Measurements from ENCODE around the gene MLLT3.
"Not testable (repeated sequence)": the region's sequence is repeated elsewhere in the genome, so short reads cannot be mapped to it uniquely, and the experiment has no call there.

The MLLT3 gene

GRCh38 chr9:20593537-20593936 lies 28.8 kb downstream of the MLLT3 start:
- no peak for DNase-seq

- no peak for DNase-seq
Measured at GRCh38 chr9:20593105-20593504, 29.2 kb downstream of the MLLT3 start.

GRCh38 chr9:20592673-20593072 lies 29.6 kb downstream of the MLLT3 start:
- DNase-seq, result no peak

GRCh38 chr9:20591223-20591622 lies 31.1 kb downstream of the MLLT3 start:
- no peak for DNase-seq

GRCh38 chr9:20584968-20585643 lies 37.2 kb downstream of the MLLT3 start:
- no peak for DNase-seq

- not testable (repeated sequence) for DNase-seq
Measured at GRCh38 chr9:20583088-20583487, 39.2 kb downstream of the MLLT3 start.

- DNase-seq, result no peak
Measured at GRCh38 chr9:20582150-20582549, 40.1 kb downstream of the MLLT3 start.

- no peak for DNase-seq
Measured at GRCh38 chr9:20580673-20581072, 41.6 kb downstream of the MLLT3 start.

GRCh38 chr9:20579524-20580314 lies 42.6 kb downstream of the MLLT3 start:
- DNase-seq, result no peak

- no peak for DNase-seq
Measured at GRCh38 chr9:20573023-20573422, 49.3 kb downstream of the MLLT3 start.

- no peak for DNase-seq
Measured at GRCh38 chr9:20570756-20571155, 51.5 kb downstream of the MLLT3 start.

- no peak for DNase-seq
Measured at GRCh38 chr9:20570087-20570486, 52.2 kb downstream of the MLLT3 start.

GRCh38 chr9:20569525-20569924 lies 52.8 kb downstream of the MLLT3 start:
- DNase-seq, result no peak

- DNase-seq, result no peak
Measured at GRCh38 chr9:20568400-20568799, 53.9 kb downstream of the MLLT3 start.

- no peak for DNase-seq
Measured at GRCh38 chr9:20566401-20566800, 55.9 kb downstream of the MLLT3 start.

GRCh38 chr9:20564650-20565049 lies 57.6 kb downstream of the MLLT3 start:
- DNase-seq, result no peak

- no peak for DNase-seq
Measured at GRCh38 chr9:20563917-20564316, 58.4 kb downstream of the MLLT3 start.

GRCh38 chr9:20562051-20562450 lies 60.2 kb downstream of the MLLT3 start:
- no peak for DNase-seq

- no peak for DNase-seq
Measured at GRCh38 chr9:20561531-20561930, 60.8 kb downstream of the MLLT3 start.

GRCh38 chr9:20559231-20559890 lies 62.9 kb downstream of the MLLT3 start:
- DNase-seq, result no peak

- no peak for DNase-seq
Measured at GRCh38 chr9:20558566-20559016, 63.7 kb downstream of the MLLT3 start.

- no peak for DNase-seq
Measured at GRCh38 chr9:20557890-20558565, 64.3 kb downstream of the MLLT3 start.

- DNase-seq, result no peak
Measured at GRCh38 chr9:20557285-20557684, 65.0 kb downstream of the MLLT3 start.

Data from GF-D8 (cell line).